ENCODE data around the gene ZNF844. TPM values are rescaled to one million over a fixed set of nuclear protein-coding genes. Genes with fewer than 3 reads are reported as not detected.

Gene ZNF844
- total RNA-seq (10 to 100 TPM; 15.7 to 18.0 TPM), polyA plus RNA-seq (ENCODE audit: insufficient read depth, low read depth, low replicate concordance) (10.3 TPM)
- long read RNA-seq, donor 1, full-length matches to known transcripts, result 5 of 5 reads
- long read RNA-seq, donor 1, partial matches to known transcripts, result 0 of 5 reads
- long read RNA-seq, donor 1, other reads (novel, unspliced or antisense), result 0 of 5 reads
- long read RNA-seq, donor 2, full-length matches to known transcripts, result 4 of 4 reads
- long read RNA-seq, donor 2, partial matches to known transcripts, result 0 of 4 reads
- long read RNA-seq, donor 2, other reads (novel, unspliced or antisense), result 0 of 4 reads

GRCh38 chr19:12064590-12065538 lies at the start of gene ZNF844:
ZNF844 (plus strand) TSS chr19:12064731; CDS start chr19:12064874, 143 bp downstream.
- WGBS, 2 donors, result 1% methylated on average over 20 to 44 of the region's 66 CpGs
- peak; percentile 99 for DNase-seq
- Histone ChIP-seq H3K36me3 (ENCODE audit: low read depth, missing control alignments) (no peaks in the 10 kb centered on the region), H3K4me3 (peak within 1 kb of the TSS; percentile 87 to 89), H3K4me1 (peaks cover 13% of the 10 kb centered on the region), H3K9me3 (no peaks in the 10 kb centered on the region), H3K27ac (peak within 1 kb of the TSS; percentile 95 to 97), H3K27me3 (no peaks in the 10 kb centered on the region)
- intact Hi-C loops (cut with DNase I; ENCODE audit: low total_unique reads), result no loop called here
- TF ChIP-seq POLR2A (IDR thresholded peaks at IDR 0.05), result peak; percentile 76
- no peak for TF ChIP-seq CTCF (IDR thresholded peaks at IDR 0.05)

GRCh38 chr19:12015015-12015752 lies 49.3 kb upstream of the ZNF844 start:
- 94 to 99% methylated on average over 9 of the region's 9 CpGs for WGBS, 2 donors
- DNase-seq, result no peak
- intact Hi-C loops (cut with DNase I; ENCODE audit: low total_unique reads), result no loop called here
- TF ChIP-seq CTCF (IDR thresholded peaks at IDR 0.05), result no peak
- TF ChIP-seq POLR2A (IDR thresholded peaks at IDR 0.05), result no peak
- no peaks in the 10 kb centered on the region for H3K27me3 ChIP-seq
- H3K36me3 ChIP-seq (ENCODE audit: low read depth, missing control alignments), result no peaks in the 10 kb centered on the region
- no peak overlapping the region for H3K4me3 ChIP-seq
- H3K4me1 ChIP-seq, result no peaks in the 10 kb centered on the region
- no peak overlapping the region for H3K27ac ChIP-seq
- H3K9me3 ChIP-seq, result no peaks in the 10 kb centered on the region

- Histone ChIP-seq H3K27ac (no peak overlapping the region), H3K9me3 (no peaks in the 10 kb centered on the region), H3K36me3 (ENCODE audit: low read depth, missing control alignments) (no peaks in the 10 kb centered on the region), H3K4me3 (no peak overlapping the region), H3K4me1 (no peaks in the 10 kb centered on the region), H3K27me3 (no peaks in the 10 kb centered on the region)
- WGBS, 2 donors, result 64 to 78% methylated on average over 2 of the region's 2 CpGs
- DNase-seq, result no peak
- no peak for TF ChIP-seq POLR2A (IDR thresholded peaks at IDR 0.05)
- TF ChIP-seq CTCF (IDR thresholded peaks at IDR 0.05), result no peak
- intact Hi-C loops (cut with DNase I; ENCODE audit: low total_unique reads), result no loop called here
These were observed 48.8 kb upstream of the ZNF844 start for GRCh38 chr19:12015753-12016116.

- no peak overlapping the region for H3K27ac ChIP-seq
- no peak for DNase-seq
- no peaks in the 10 kb centered on the region for H3K27me3 ChIP-seq
- intact Hi-C loops (cut with DNase I; ENCODE audit: low total_unique reads), result no loop called here
- TF ChIP-seq POLR2A (IDR thresholded peaks at IDR 0.05) (no peak), CTCF (IDR thresholded peaks at IDR 0.05) (no peak)
- peaks cover 7% of the 10 kb centered on the region for H3K4me1 ChIP-seq
- no peak overlapping the region for H3K4me3 ChIP-seq
- 67 to 78% methylated on average over 2 of the region's 2 CpGs for WGBS, 2 donors
- H3K9me3 ChIP-seq, result no peaks in the 10 kb centered on the region
- H3K36me3 ChIP-seq (ENCODE audit: low read depth, missing control alignments), result no peaks in the 10 kb centered on the region
These were observed 30.3 kb upstream of the ZNF844 start for GRCh38 chr19:12034198-12034597.

Data from testis (tissue), 5 donors.